ENCODE measurements around the gene SEPHS2.
A peak's percentile ranks its signal among the peaks of the same experiment; 100 is the strongest.

The SEPHS2 gene

DNA sequence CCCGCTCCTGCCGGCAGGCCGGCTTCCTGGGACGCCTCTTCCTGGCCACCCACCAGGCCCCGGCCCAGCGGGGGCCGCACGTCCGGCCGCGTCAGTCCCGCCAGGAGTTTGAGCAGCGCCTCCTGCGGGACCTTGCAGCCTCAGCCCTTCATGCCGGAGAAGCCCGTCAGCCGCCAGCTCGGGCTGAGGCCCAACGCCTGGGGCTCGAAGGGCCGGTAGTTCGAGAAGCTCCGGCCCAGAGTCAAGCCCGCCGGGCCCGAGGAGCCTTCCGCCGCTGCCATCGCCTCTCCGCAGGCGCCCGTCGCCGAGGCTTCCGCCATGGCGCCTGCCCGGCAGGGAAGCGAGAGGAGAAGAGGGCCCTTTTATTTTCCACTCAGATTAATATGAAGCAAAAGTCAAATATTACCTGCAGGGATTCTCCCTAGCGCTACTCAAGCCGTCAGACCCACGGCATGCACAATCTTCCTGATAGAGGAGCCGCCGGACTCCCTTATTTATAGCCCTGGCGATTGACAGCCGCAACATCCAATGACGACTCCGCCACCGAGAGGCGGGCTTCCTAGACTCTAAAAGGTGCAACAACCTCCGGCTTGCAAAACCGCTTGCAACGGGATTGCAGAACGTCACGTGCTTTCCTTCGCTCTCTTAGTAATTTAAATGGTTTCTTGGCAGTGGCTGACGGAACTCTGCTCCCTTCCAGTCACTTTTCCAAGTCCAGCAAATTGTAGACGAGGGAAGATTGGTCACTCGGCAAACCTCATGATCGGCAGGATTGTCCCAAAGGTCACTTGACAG is at the start of gene SEPHS2:
TSS of gene SEPHS2 (minus strand) at position 467 of the 795 bp plus-strand sequence. CDS start at position 320, 147 bp downstream.
- Histone ChIP-seq H3K4me3 (peak within 1 kb of the TSS; percentile 80), H3K27ac (peak within 1 kb of the TSS; percentile 89 to 95)
- TF ChIP-seq, protein P1, sequence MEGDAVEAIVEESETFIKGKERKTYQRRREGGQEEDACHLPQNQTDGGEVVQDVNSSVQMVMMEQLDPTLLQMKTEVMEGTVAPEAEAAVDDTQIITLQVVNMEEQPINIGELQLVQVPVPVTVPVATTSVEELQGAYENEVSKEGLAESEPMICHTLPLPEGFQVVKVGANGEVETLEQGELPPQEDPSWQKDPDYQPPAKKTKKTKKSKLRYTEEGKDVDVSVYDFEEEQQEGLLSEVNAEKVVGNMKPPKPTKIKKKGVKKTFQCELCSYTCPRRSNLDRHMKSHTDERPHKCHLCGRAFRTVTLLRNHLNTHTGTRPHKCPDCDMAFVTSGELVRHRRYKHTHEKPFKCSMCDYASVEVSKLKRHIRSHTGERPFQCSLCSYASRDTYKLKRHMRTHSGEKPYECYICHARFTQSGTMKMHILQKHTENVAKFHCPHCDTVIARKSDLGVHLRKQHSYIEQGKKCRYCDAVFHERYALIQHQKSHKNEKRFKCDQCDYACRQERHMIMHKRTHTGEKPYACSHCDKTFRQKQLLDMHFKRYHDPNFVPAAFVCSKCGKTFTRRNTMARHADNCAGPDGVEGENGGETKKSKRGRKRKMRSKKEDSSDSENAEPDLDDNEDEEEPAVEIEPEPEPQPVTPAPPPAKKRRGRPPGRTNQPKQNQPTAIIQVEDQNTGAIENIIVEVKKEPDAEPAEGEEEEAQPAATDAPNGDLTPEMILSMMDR (IDR thresholded peaks at IDR 0.05), result peak; percentile 25
- DNase-seq (ENCODE audit: low spot score), result peak; percentile 96

DNA sequence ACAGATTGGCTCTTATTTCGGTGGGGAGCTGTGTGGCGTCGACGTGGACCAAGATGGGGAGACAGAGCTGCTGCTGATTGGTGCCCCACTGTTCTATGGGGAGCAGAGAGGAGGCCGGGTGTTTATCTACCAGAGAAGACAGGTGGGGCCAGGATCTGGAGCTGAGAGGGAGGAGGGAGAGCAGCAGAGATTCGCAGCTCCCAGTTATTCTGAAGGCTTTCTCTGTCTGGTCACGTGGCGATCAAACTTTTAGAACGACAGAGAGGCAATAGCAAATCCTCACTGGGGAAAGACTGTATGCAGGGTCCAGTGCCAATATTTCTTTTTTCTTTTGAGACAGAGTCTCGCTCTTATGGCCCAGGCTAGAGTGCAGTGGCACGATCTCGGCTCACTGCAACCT is 49.0 kb upstream of the SEPHS2 start:
- no peak for DNase-seq (ENCODE audit: low spot score)
- Histone ChIP-seq H3K27ac (no peak overlapping the region), H3K4me3 (no peak overlapping the region)
- TF ChIP-seq, protein P1 (IDR thresholded peaks at IDR 0.05), result no peak

DNA sequence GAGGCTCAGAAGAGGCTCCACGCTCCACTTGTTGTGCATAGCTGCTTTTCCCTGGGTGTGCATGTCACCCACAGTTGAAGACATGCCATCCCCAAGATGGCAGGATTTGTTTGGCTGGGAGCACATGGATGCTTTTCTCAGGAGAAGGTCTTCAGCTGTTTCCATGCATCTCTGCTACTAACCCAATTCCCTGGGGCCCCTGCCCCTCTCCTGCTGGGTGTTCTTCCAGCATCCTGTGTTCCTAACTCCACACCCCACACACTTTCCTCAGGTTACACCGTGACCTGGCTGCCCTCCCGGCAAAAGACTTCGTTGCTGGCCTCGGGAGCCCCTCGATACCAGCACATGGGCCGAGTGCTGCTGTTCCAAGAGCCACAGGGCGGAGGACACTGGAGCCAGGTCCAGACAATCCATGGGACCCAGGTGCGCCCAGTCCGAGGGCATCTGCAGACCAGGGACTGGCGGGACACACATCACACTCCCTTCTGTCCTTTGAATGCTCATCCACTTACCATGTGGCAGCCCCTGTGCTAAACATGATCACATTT is 48.3 kb upstream of the SEPHS2 start:
- Histone ChIP-seq H3K27ac (no peak overlapping the region), H3K4me3 (no peak overlapping the region)
- TF ChIP-seq, protein P1 (IDR thresholded peaks at IDR 0.05), result no peak
- DNase-seq (ENCODE audit: low spot score), result no peak

DNA sequence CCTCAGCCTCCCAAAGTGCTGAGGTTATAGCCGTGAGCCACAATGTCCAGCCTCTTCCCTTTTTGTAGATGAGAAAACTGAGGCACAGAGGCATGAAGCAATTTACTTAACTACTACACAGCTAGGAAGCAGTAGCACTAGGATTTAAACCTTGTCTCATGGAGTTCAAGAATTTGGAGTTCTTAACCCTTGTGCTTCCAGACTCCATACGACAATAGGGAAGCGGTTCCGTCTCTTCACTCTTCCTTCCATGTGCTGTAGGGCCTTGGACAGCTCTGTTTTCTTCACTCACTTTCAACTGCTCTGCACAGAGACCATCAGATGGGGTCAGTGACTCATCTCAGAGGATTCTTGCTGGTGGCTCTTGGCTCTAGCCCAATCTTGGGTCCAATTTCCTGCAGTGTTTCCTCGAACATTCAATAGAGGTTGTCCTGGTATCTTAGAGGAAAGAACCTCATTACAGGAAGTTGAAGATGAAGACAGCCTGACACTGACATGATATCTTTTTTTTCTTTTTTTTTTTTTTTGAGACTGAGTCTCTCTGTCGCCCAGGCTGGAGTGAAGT is 46.2 kb upstream of the SEPHS2 start:
- TF ChIP-seq, protein P1 (IDR thresholded peaks at IDR 0.05), result no peak
- Histone ChIP-seq H3K27ac (no peak overlapping the region), H3K4me3 (no peak overlapping the region)
- no peak for DNase-seq (ENCODE audit: low spot score)

DNA sequence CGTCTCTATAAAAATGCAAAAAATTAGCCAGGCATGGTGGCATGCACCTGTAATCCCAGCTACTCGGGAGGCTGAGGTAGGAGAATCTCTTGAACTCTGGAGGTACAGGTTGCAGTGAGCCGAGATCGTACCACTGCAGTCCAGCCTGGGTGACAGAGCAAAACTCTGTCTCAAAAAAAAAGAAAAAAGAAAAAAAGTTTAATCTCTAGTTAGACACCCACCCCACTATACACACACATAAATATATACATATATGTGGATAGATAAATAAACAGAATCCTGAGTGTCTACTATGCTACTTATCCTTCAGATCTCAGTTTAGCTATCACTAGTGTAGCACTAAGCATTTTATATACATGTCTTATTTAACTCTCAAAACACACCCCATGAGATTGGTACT is 45.6 kb upstream of the SEPHS2 start:
- Histone ChIP-seq H3K4me3 (no peak overlapping the region), H3K27ac (no peak overlapping the region)
- no peak for DNase-seq (ENCODE audit: low spot score)
- TF ChIP-seq, protein P1 (IDR thresholded peaks at IDR 0.05), result no peak

DNA sequence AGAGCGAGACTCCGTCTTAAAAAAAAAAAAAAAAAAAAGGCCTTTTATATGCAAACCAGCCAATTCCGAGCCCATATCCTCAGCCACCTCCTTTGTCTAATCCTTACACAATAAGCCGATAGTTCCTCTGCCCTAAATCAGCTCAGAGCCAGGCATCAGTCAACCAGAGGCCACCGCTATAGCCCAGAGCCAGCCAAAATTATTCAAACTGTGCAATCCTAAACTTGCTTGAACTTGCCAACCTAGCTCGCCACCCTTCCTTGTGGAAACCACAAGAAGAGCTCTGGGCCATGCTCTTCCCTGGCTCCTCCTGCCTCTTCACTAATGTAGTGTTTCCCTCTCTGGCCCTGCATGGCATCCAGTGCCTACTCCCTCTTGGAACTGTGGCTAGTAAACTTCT is 44.5 kb upstream of the SEPHS2 start:
- no peak for DNase-seq (ENCODE audit: low spot score)
- TF ChIP-seq, protein P1 (IDR thresholded peaks at IDR 0.05), result no peak
- Histone ChIP-seq H3K4me3 (no peak overlapping the region), H3K27ac (no peak overlapping the region)

Measured in coronary artery (tissue), 2 donors.